NCI-H2081 treated with DMSO at 0.1 percent for 48 hours (cell line): ENCODE results near the gene DALRD3.

Source experiments
- DNase-seq: peaks from one replicate; lab custom pipeline; 2025; lab: John Stamatoyannopoulos, UW

Gene DALRD3

GRCh38 chr3:49004352-49005302 lies 13.8 kb downstream of the DALRD3 start:
- DNase-seq: no peak

GRCh38 chr3:49001155-49001554 lies 17.2 kb downstream of the DALRD3 start:
- DNase-seq: no peak

- DNase-seq: no peak
These were observed 19.1 kb downstream of the DALRD3 start for GRCh38 chr3:48999085-48999858.

GRCh38 chr3:48997714-48998637 lies 20.4 kb downstream of the DALRD3 start:
- no peak for DNase-seq

GRCh38 chr3:48997102-48997635 lies 21.2 kb downstream of the DALRD3 start:
- DNase-seq: no peak

- DNase-seq: no peak
These were observed 21.7 kb downstream of the DALRD3 start for GRCh38 chr3:48996640-48997039.

GRCh38 chr3:48993834-48994233 lies 24.5 kb downstream of the DALRD3 start:
- DNase-seq: no peak

- no peak for DNase-seq
These were observed 26.4 kb downstream of the DALRD3 start for GRCh38 chr3:48991851-48992545.

GRCh38 chr3:48990636-48991469 lies 27.5 kb downstream of the DALRD3 start:
- DNase-seq: no peak

- no peak for DNase-seq
These were observed 28.4 kb downstream of the DALRD3 start, which contains the start of gene P4HTM for GRCh38 chr3:48989796-48990635. TSS of gene P4HTM (plus strand) at chr3:48990241. CDS start at chr3:48990257, 16 bp downstream.

GRCh38 chr3:48989126-48989795 lies 29.1 kb downstream of the DALRD3 start:
- DNase-seq: no peak

GRCh38 chr3:48985831-48986376 lies 32.5 kb downstream of the DALRD3 start:
- DNase-seq: no peak

- no peak for DNase-seq
These were observed 33.7 kb downstream of the DALRD3 start for GRCh38 chr3:48984663-48985062.

GRCh38 chr3:48983096-48983495 lies 35.3 kb downstream of the DALRD3 start:
- no peak for DNase-seq

GRCh38 chr3:48982686-48983085 lies 35.7 kb downstream of the DALRD3 start:
- DNase-seq: no peak

GRCh38 chr3:48982016-48982415 lies 36.4 kb downstream of the DALRD3 start:
- no peak for DNase-seq

- DNase-seq: no peak
These were observed 38.1 kb downstream of the DALRD3 start for GRCh38 chr3:48980295-48980694.

GRCh38 chr3:48979451-48979850 lies 38.9 kb downstream of the DALRD3 start:
- DNase-seq: no peak
